HG02610 (cell line): ENCODE results near the gene ANKRD6.
A peak's percentile ranks its signal among the peaks of the same experiment; 100 is the strongest.

Experiments
- ATAC-seq: cut with Tn5 transposase; IDR thresholded peaks from one replicate; pipeline ENCODE4 v1.9.1; 2021; ENCODE audit warnings: mild to moderate bottlenecking, moderate library complexity; ENCODE audit not compliant: unreplicated experiment

The ANKRD6 gene

DNA sequence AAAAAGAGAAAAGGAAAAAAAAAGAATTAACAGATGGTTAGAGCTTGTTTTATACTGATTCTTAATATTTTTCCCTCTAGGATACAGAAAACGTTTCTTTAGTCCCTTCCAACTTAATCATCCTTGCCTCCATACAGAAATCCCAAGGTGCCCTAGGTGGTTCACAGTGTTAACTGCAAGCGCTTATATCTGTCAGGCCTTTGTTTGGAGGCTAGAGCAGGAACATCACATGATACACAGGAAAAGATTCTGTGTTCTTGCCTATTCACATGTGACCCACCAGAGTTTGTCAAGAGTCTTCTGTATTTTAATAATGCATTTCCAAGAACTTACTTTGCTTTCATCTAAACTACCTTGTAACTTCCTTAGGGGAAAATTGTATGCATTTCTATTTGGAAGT, 31.3 kb downstream of the ANKRD6 start:
- ATAC-seq = no peak

DNA sequence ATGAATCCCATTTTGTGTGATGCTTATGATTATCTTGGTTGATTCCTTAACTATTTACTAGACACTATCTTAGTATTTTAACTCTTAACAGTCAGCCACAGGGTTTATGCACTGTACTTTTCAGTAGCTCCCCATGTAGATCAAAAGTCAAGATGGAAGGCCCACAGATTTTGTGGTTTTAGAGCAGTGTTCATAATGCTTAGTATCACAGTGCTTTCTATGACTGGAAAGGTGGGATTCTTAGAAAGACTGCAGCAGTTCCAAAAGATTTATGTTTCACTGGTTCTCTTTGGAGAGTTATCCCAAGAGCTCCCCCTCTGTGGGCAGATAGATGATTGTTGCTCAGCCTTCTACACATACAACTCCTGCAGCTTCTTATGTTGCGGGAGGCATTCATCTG, 34.5 kb downstream of the ANKRD6 start:
- ATAC-seq = no peak

GRCh38 chr6:89468998-89469397, 36.0 kb downstream of the ANKRD6 start:
- ATAC-seq = no peak

- no peak for ATAC-seq
Measured at GRCh38 chr6:89471287-89471867, 38.4 kb downstream of the ANKRD6 start.

GRCh38 chr6:89475101-89475500, 42.1 kb downstream of the ANKRD6 start:
- ATAC-seq = no peak

- ATAC-seq = peak; percentile 79
Measured at GRCh38 chr6:89475634-89476033, 42.7 kb downstream of the ANKRD6 start.

DNA sequence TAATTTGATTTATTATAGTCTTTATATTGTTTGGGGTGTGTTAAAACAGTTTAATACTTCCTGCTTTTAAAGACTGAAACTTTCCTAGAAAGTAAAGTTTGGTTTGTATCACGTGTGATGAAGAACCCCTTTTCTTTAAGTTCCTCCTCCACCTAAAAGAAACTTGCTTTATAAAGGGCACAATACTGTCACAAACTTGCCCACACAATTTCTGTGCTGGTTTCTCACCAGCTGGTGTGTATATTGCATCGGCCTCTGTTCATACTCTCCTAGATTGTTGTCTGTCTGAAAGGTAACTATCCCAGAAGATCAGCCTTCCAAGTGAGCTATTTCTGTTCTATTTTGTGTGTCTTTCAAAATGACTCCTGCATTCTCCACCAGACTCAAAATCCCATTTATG, 46.9 kb downstream of the ANKRD6 start:
- ATAC-seq = no peak

DNA sequence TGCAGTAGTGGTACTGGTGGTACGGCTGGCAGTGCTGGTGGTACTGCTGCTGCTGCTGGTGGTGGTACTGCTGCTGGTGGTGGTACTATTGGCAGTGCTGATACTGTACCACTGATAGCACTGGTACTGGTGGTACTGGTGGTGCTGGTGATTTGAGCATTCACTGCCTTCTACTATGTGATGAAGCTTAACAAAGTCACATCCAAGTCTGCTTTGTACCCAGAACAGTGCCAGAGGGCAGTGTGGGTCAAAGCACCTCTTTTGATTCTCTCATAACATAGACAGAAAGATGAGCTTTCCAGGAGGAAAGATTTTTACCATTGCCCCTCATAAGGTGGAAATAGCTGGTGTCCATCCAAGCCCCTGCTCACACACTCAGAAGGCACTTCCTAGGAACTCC, 48.7 kb downstream of the ANKRD6 start:
- no peak for ATAC-seq

DNA sequence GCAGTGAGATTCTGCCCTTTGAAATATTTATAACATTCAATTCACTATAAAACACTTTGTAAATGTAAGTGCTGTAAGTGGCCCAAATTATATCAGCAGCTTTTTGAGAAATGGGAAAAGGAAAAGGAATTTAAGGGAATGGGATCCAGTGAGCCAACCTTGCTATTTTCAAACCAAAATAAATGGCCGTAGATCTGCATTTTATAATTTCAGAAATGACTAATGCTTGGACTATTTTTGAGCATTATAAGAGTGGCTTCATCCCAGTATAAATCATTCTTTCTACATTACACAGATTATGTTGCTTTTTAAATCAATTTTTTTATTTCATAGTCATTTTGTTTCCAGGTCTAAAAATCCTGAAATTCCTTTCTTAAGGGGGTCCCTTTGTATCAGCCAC, 49.2 kb downstream of the ANKRD6 start:
- ATAC-seq = no peak

DNA sequence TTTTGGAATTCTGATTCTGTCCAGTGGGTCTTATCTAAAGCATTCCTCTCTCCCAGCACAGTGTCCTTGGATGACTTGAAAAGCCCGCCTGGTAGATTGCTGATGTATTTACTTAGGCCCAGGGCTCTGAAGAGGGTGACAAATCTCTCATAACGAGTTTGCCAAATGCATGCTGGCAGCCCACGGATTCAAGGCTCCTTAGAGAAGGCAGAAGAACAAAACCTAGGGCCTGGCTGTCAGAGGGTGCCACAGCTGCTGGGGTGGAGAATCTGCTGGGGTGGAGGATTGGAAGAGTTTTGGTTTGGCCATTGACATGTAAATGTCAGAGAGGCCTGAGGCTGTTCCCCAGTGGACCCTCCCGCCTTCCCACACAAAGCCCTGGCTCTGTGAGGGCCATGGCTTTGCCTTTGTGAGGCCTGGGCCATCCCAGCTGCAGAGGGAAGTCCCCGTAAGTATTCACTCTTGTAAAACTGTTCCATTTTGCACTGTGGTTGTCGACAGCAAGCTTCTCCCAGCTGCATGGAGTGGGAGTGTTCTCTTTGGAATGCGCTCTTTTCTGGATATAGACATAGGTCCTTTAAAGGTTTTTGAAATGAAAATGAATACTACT, 50.3 kb downstream of the ANKRD6 start:
- no peak for ATAC-seq

- ATAC-seq = no peak
Measured at GRCh38 chr6:89485320-89485719, 52.4 kb downstream of the ANKRD6 start.

- ATAC-seq = no peak
Measured at GRCh38 chr6:89487864-89488263, 54.9 kb downstream of the ANKRD6 start.

- ATAC-seq = no peak
Measured at GRCh38 chr6:89488438-89488837, 55.5 kb downstream of the ANKRD6 start.

DNA sequence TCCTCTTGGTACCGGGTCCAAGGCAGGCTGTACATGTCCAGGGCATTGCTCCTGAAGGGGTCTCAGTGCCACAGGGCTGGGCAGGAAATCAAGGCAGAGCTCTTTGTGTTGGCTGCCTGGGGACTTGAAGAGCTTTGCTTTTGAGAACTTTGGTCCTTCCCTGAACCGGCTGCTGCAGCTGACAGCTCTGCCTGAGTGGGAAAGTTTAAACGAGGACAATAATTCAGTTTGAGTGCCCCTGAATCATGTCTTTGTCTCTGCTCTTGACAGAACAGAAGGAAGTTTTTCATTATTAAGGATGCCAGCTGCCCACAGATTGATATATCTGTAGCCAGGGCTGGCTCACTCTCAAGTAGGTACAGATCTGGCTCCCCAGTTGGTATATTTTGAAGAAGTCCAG, 56.1 kb downstream of the ANKRD6 start:
- no peak for ATAC-seq

GRCh38 chr6:89492025-89492640, 59.2 kb downstream of the ANKRD6 start:
- no peak for ATAC-seq

GRCh38 chr6:89494131-89494793, 61.3 kb downstream of the ANKRD6 start:
- peak; percentile 43 for ATAC-seq

DNA sequence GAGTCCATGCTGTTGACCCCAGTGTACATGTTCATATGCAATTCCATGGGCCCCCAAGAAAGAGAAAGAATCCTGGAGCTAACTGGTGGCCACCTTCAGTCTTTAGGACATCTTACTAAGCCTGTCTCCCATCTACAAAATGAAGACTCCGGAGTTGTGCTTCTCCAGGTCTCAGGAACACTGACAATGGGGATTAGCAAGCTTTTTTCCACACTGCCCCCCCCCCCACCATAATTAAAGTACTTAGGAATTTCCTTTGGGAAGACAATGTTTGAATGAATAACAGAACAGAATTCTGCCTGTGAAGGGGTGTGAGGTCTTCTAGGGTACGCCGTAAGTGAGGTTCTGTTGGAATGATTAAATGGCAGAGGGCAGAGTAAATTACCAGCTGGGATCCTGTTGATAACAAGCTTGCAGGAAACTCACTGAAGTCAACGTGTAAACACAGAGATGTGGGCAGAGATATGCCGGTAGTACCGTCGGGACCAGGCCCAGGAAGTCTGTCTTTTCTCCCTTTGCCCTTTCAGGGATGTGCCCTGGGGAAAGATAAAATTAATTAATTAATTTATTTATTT, 63.1 kb downstream of the ANKRD6 start:
- ATAC-seq = no peak

DNA sequence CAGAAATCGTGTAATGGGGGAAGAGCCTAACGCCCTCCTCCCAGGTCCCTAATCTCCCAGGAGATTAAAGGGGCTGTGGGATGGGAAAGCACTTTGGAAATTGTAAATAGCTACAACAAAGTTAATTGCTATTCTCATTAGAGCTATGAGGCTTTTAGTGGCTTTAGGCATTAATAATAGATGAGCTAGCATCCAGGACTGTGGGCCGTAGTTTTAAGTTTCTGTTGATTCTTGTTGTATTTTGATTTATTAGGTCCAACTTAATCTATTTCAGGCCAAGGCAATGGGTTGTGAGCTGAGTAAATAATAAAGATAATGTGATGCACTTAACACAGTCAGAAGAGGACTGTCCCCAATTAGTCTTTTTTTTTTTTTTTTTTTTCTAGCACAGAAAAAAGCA, 67.7 kb downstream of the ANKRD6 start:
- ATAC-seq = no peak

- ATAC-seq = no peak
Measured at GRCh38 chr6:89501222-89501621, 68.3 kb downstream of the ANKRD6 start.

- no peak for ATAC-seq
Measured at GRCh38 chr6:89501753-89502152, 68.8 kb downstream of the ANKRD6 start.

DNA sequence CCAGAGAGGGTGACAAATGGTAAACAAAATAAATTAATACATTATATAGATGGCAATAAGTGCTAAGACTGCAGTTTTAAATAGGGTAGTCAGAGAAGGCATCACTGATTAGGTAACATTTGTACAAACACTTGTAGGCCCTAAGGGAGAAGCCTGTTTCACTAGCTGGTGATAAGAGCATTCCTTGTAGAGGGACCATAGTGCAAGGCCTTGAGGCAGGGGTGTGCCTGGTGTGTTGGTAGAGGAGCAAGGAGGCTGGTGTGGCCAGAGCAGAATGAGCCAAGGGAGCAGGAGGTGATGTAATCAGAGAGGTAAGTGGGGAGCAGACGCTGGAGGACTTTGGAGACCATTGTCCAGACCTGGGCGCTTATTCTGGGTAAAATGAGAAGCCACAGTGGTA, 70.7 kb downstream of the ANKRD6 start:
- no peak for ATAC-seq

- no peak for ATAC-seq
Measured at GRCh38 chr6:89505847-89506246, 72.9 kb downstream of the ANKRD6 start.
